GM18526 (cell line): ENCODE measurements around the gene GSE1.

Source experiments
- POLR2A ChIP-seq: IDR thresholded peaks from 3 replicates; pipeline ENCODE4 v1.6.1; 2011; ENCODE audit not compliant: insufficient read length; ENCODE audit errors: extremely low read depth

GSE1 gene

DNA sequence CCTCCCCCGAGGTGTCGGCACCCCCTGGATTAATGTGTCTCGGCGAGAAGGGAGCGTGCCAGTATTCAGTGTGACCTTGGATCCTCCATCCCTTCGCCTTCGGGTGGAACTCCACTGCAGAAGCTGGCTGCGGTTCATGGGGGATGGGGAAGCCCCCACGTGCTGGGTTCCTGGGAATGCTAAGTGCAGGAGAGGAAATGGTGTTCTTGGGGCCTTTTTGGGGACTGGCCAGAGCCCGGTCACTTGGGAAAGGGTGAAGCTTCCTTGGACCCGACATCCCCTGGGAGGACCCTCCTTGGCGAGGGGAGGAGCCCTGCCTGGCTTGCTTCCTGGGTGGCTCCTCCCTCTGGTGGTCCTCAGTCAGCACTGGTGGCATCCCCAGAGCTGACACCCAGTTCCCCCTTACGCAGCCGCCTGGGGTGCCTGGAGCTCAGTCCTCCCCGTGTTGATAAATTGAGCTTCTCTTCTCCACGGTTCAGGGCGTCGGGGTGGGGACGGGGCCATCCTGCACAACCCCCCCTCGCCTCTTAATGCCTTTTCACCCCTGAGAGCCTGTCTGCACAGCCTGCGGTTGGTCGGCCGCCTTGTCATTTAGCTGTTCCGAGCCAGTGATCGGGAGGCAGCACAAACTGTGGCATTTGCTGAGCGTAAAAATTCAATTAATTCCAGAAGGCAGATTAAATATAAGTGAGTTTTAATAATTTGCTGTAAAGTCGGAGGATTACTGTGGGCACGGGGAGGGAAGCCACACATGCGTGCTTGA is 30.7 kb upstream of the GSE1 start:
- no peak for TF ChIP-seq POLR2A

DNA sequence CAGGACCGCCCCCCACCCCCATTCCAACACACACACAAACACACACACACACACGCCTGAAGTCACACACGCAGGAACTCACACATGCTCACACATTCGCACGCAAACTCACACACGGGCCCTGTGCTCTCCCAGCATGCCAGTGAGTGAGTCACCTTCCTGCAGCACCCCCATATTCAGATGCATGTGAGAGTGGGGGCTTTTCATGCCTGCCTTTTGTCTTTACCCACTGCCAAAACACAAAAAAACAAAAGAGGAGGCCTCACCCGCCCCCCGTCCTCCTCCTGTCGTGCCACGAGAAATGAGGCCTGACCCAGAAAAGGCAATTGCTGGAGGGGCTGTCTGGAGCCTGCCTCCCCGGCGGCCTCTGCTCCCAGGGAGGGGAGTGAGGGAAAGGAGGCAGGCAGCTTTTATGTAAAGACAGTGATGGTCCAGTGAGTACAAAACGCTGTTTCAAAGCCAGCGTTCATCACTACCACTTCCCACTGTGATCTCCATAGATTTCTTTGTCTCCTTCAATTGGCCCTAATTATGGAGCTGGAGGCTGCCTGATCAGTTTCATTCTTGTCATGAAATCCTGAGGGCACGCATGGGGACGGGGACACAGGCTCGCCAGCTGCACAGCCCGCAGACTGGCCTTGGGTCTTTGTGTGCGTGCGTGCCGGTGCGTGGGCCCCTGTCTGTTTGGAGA is 29.5 kb upstream of the GSE1 start:
- no peak for TF ChIP-seq POLR2A

DNA sequence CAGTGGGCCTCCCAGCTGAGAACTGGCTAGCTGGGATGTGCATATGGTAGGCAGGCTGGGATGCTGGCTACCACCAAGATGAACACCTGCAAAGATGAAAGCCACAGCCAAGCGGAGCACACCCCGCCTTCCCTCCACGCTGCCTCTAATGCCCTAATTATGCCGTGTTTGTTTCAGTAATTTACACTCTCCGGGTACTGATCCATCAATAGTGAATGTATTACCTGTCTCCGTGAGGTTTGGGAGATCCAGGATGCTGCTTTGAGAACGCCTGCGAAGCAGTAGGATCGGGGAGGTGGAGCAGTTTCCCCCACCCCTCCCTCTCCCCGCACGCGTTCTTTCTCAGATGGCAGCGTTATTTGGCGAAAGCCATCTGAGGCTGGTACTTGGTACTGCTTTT is 28.9 kb upstream of the GSE1 start:
- no peak for TF ChIP-seq POLR2A

DNA sequence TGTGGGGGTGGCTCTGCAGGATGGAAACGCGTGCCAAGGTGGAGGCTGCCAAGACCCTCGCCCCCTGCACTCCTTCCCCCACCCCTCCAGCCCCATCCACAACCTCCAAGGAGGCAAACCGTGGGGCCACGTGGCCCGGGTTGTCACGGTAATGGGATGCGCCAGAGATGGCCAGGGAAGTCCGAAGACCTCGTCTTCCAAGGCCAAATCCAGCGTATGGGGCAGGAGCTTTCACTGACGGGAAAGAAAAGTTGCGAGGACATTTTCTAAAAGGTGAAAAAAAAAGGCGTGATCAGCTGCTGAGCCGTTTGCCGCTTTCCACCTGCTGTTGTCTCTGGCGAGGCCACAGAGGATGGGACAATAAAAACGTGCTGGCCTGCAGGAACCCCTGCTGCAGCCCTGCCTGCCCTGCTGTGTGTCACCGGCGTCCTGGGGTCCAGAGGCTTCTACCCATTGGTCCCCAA is 28.3 kb upstream of the GSE1 start:
- no peak for TF ChIP-seq POLR2A

DNA sequence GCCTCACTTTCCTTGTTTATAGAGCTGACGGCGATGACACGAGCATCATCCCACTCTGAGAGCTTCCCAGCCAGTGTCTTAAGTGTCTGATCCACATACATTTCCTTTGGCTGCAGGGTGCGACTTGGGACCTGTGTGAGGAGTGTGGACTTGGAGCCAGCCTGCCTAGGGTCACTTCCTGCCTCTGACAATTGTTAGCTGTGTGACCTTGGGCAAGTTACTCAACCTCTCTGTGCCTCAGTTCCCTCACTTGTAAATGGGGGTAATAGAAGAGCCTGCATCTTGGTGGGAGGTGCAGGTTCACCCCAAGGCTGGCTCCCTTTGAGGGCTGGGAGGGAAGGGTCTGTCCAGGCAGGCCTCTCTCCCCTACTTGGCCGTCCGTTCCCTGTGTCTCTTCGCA is 27.4 kb upstream of the GSE1 start:
- no peak for TF ChIP-seq POLR2A

DNA sequence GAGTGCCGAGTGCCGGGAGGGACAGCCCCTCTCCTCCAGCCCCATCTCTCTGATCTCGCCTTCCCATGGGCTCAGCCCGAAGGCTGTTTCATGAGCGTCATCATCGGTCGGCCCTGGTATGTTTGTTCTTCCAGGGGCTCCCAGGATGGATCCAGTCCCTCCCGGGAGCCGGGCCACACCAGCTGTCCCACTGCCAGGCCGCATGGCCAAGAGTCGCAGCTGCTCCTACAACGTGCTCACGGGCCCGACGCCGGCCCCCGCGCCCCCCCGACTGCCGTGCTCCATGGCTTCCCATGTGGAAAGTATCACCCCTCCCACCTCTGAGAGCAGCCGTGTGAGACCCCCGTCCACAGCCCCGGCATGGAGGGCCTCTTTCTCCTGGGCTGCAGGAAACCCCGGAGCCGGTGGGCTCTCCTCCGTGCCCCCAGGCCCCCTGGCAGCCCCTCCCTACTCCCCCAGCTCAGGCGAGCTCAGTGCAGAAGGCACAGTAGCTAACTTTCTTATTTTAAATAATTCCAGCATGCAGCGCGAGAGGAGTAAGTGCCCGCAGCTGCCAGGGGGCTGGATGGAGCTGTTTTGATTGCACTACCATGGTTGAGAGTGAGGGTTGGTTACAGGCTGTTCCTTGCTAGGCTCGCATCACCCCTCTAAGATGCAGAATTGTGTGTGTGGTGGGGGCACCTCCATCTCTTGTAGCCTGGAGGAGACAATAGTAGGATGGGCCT is 26.6 kb upstream of the GSE1 start:
- no peak for TF ChIP-seq POLR2A

DNA sequence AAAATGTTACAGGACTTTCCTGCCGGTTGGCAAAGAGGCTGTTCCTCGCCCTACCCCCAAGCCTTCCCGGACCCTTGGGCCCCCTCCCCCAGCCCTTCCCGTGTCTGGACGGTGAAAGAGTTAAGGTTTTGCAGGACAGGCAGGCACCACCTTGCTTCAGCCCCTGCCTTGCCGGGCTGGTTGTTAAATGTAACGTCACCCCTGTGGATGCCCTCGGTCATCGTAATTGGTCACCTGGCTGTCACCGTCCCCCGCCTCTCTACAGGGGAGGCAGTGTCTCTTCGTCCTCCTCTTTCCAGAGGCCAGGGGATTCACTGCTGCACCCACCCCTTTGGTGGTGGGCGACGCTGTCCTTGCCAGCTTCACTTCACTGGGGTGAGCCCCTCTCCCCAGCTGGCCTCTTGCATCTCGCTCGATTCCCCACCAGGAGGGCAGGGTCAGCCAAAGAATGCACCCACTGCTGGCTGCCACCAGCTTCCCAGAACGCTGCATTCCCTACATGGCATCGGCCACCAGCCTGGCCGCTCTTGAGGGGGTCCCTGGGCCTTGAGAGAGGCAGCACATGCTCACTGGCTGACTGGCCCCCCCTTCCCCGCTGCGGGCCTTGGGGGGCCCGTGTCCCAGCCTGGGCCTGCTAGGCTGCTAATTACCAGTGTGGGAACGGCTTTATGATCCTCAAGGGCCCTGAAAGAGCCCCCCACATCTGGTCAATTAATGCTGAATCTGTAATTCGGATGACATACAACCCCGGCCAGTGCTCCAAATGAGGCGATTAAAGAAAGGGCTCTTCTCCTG is 25.2 kb upstream of the GSE1 start:
- no peak for TF ChIP-seq POLR2A

DNA sequence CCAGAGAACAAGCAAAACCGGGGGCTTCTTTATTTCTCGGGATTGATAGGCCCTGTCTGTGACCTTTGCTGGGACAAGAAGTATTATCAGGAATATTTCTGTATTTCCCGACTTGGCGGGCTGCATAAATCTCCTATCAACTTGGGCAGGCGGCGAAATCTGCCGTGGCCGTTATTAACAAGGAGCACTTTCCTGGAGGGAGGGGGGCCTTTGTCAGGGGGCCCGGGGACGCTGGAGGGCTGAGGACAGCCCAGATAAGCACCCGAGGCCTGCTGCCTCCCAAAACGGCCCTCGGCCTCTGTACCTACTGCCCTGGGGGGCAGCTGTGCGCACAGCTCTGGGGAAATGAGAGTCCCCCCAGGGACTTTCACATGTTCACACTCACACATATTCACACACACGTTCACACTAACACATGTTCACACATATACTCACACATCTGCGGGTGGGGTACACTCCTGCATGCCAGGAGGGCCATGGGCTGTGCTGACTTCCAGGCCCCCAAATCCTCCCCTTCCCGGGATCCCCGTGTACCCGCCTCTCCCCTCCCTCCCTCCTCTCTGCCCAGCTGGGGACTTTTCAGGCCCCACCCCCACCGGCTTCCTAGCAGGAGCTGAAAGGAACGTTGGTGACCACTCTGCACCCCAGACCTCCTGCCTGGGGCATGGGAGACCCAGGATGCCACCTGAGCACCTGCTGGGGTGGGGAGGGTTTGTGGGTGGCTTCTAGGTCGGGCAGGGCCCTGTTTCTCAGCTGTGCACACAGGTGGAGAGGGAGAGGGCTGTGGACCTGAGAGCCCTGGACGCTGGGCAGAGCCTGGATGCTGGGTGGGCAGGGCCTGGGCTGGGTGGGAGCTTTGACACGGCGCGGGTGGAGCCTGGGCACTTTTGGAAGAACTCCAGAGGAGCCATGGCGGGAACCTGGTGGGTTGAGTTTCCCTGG is 24.3 kb upstream of the GSE1 start:
- TF ChIP-seq POLR2A: no peak

DNA sequence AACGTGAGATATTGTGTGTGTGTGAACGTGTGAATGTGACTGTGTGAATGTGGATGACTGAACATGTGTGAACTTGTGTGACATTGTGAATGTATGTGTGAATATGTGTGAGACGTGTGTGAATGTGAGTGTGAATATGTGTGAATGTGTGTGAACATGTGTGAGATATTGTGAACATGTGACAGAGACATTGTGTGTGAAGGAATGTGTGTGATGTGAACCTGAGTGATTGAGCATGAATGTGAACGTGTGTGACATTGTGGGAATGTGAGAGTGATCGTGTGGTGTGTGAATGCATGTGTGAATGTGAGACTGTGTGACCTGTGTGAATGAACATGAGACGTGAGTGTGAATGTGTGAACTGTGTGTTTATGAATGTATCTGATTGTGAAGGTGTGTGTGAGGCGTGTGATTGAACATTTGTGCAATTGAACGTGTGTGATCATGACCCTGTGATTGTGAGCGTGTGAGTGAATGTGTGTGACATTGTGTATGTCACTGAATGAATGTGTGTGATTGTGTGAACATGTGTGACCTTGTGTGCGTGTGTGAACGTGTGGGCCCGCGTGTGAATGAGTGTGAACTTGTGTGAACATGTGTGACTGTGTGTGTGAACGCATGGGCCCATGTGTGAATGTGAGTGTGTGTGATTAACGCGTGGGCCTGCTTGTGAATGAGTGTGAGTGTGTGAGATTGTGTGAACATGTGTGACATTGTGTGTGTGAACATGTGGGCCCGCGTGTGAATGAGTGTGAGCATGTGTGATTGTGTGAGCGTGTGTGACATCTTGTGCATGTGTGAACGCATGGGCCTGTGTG is 23.2 kb upstream of the GSE1 start:
- TF ChIP-seq POLR2A: no peak

DNA sequence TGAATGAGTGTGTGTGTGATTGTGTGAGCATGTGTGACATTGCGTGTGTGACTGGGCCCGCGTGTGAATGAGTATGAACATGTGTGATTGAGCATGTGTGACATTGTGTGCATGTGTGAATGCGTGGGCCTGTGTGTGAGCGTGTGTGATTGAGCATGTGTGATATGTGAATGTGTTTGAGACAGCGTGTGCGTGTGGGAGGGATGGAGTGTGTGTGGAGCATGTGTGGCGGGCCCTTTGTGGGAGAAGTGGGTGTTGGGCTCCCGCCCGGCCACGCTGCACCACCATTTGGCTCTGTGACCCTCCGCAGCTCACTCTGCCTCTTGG is 22.7 kb upstream of the GSE1 start:
- TF ChIP-seq POLR2A: no peak

DNA sequence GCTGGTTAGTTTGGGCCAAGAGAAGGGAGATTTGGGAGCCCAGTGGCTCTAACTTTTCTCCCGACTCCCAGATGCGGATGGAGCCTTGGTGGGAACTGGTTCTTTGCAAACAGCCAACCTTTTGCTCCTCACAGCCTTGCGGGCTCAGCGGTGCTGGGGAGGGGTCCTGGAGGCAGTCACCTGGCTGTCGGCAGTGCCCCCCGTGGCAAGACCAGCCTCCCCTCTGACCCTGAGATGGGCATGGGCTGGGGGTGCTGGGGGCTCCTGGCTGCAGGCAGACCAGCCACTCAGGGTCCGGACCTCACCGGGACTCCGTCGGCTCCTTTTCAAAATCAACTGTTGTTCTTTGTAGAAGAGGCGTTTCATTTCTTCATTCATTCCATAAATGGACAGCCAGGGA is 21.7 kb upstream of the GSE1 start:
- no peak for TF ChIP-seq POLR2A

DNA sequence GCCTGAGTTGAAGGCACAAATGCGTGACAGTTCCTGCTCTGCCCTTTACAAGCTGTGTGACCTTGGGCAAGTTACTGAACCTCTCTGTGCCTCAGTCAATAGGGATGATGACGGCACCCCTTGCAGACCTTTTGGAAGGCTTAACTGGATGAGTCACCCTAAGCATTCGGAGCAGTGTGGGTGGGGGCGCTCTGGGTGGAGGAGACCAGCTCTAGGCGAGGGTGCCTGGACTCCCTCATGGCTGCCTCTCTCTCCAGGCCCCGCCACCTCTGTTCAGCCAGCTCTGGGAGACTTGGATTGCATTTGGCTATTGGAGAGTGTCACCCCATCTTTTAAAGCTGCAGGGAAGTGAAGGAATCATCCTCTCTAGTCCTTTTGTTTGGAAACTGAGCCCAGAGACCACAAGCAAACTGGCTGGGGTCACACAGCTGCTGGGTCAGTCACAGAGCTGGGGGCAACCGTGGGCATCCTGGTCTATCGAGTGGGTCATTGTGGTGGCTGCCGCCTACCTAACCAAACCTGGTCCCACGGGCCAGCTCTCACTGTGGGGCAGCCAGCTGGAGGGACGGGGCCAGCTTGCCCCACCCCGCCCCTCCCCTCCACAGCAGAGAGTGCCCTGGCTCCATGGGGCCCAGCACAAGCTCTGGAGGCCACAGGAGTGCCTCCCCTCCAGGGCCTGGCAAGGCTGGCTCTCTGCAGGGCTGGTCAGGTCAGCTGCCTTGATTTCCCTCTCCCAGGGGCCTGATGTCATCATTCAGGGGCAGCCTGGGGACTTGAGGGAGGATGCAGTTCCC is 20.2 kb upstream of the GSE1 start:
- no peak for TF ChIP-seq POLR2A
